HG02588 (cell line): ENCODE data around the gene CELSR1.

ENCODE experiments used
- ATAC-seq: cut with Tn5 transposase; IDR thresholded peaks from one replicate; pipeline ENCODE4 v1.9.1; 2021; ENCODE audit warnings: mild to moderate bottlenecking, moderate library complexity; ENCODE audit not compliant: unreplicated experiment

Gene CELSR1

GRCh38 chr22:46356496-46357480, 180.6 kb downstream of the CELSR1 start:
- ATAC-seq: no peak

GRCh38 chr22:46355996-46356471, 181.4 kb downstream of the CELSR1 start:
- no peak for ATAC-seq

- ATAC-seq: no peak
Observed at GRCh38 chr22:46355369-46355995, 181.9 kb downstream of the CELSR1 start.

GRCh38 chr22:46354993-46355305, 182.5 kb downstream of the CELSR1 start:
- ATAC-seq: no peak

- ATAC-seq: no peak
Observed at GRCh38 chr22:46354176-46354992, 183.0 kb downstream of the CELSR1 start.

GRCh38 chr22:46353483-46354105, 183.8 kb downstream of the CELSR1 start:
- ATAC-seq: no peak

GRCh38 chr22:46352691-46353386, 184.6 kb downstream of the CELSR1 start:
- no peak for ATAC-seq

GRCh38 chr22:46352276-46352675, 185.1 kb downstream of the CELSR1 start:
- ATAC-seq: no peak

- no peak for ATAC-seq
Observed at GRCh38 chr22:46351767-46352166, 185.7 kb downstream of the CELSR1 start.

GRCh38 chr22:46351131-46351735, 186.2 kb downstream of the CELSR1 start:
- ATAC-seq: no peak

GRCh38 chr22:46350646-46351045, 186.8 kb downstream of the CELSR1 start:
- no peak for ATAC-seq

GRCh38 chr22:46350121-46350520, 187.3 kb downstream of the CELSR1 start:
- no peak for ATAC-seq

- no peak for ATAC-seq
Observed at GRCh38 chr22:46349681-46350080, 187.7 kb downstream of the CELSR1 start.

- ATAC-seq: no peak
Observed at GRCh38 chr22:46349238-46349637, 188.2 kb downstream of the CELSR1 start.

GRCh38 chr22:46348099-46348695, 189.2 kb downstream of the CELSR1 start:
- ATAC-seq: no peak

- no peak for ATAC-seq
Observed at GRCh38 chr22:46347646-46348045, 189.8 kb downstream of the CELSR1 start.

- no peak for ATAC-seq
Observed at GRCh38 chr22:46346680-46347405, 190.6 kb downstream of the CELSR1 start.

- no peak for ATAC-seq
Observed at GRCh38 chr22:46340676-46341075, 196.7 kb downstream of the CELSR1 start.

- ATAC-seq: no peak
Observed at GRCh38 chr22:46339956-46340355, 197.5 kb downstream of the CELSR1 start.
